Hair follicular keratinocyte (primary cell): Measurements from ENCODE around the gene MAP2. TPM values are rescaled to one million over a fixed set of nuclear protein-coding genes. Genes with fewer than 3 reads are reported as not detected.

Source experiments
- total RNA-seq: library from RNA; depleted of rRNA; stranded (reverse); fragments of >200 nt; gene quantifications from 2 replicates; pipeline ENCODE4 v1.2.3, GENCODE V29; 2015

The MAP2 gene
- 3.1 and 5.5 TPM in 2 replicates for total RNA-seq

GRCh38 chr2:209423562-209424198 is at the start of gene MAP2:
TSS of gene MAP2 (plus strand) at chr2:209424047. CDS start at chr2:209653171, 229,124 bp downstream.

GRCh38 chr2:209771474-209772289 is 347.8 kb downstream of the MAP2 start, which contains the start of gene UNC80:
TSS of gene UNC80 (plus strand) at chr2:209771832. CDS start at chr2:209772073, 241 bp downstream.

